Measurements from ENCODE around the gene ZNF221.

ZNF221 gene

GRCh38 chr19:43928820-43929219 is 22.2 kb upstream of the ZNF221 start:
- peaks cover 0 to 13% (median 8%) of the 10 kb centered on the region in 4 donors for H3K4me1 ChIP-seq
- H3K27ac ChIP-seq, result no peak overlapping the region
- TF ChIP-seq CTCF (IDR thresholded peaks at IDR 0.05), result no peak
- H3K36me3 ChIP-seq, result peaks cover 92 to 95% (median 94%) of the 10 kb centered on the region in 3 donors
- H3K27me3 ChIP-seq, result no peaks in the 10 kb centered on the region
- H3K9me3 ChIP-seq, result peaks cover 0 to 11% (median 0%) of the 10 kb centered on the region in 3 donors
- H3K4me3 ChIP-seq, result no peak overlapping the region
- intact Hi-C loops (cut with DNase I; ENCODE audit: low total_unique reads), result no loop called here
- DNase-seq, result no peak

- H3K4me1 ChIP-seq, result peaks cover 0 to 27% (median 15%) of the 10 kb centered on the region in 4 donors
- H3K9me3 ChIP-seq, result no peaks in the 10 kb centered on the region
- TF ChIP-seq CTCF (IDR thresholded peaks at IDR 0.05), result no peak
- no peaks in the 10 kb centered on the region for H3K27me3 ChIP-seq
- DNase-seq, result no peak
- peak overlapping the region; percentile 62 to 67 for H3K4me3 ChIP-seq
- H3K27ac ChIP-seq, result peak overlapping the region; percentile 69 to 89
- H3K36me3 ChIP-seq, result peaks cover 37 to 40% (median 39%) of the 10 kb centered on the region in 3 donors
- intact Hi-C loops (cut with DNase I; ENCODE audit: low total_unique reads), result no loop called here
Measured at GRCh38 chr19:43934055-43934984, 16.7 kb upstream of the ZNF221 start.

GRCh38 chr19:43934985-43935708 is 15.9 kb upstream of the ZNF221 start, which contains the start of gene ZNF45:
ZNF45 (minus strand) TSS chr19:43935282; CDS start chr19:43922185, 13,097 bp downstream.
- Histone ChIP-seq H3K9me3 (peaks cover 0 to 7% (median 0%) of the 10 kb centered on the region in 3 donors), H3K4me3 (peak within 1 kb of the TSS; percentile 62 to 67), H3K27ac (peak within 1 kb of the TSS; percentile 69 to 89), H3K4me1 (peaks cover 0 to 27% (median 15%) of the 10 kb centered on the region in 4 donors), H3K36me3 (peaks cover 29 to 32% (median 30%) of the 10 kb centered on the region in 3 donors), H3K27me3 (no peaks in the 10 kb centered on the region)
- DNase-seq, result peak; percentile 85 to 93
- intact Hi-C loops (cut with DNase I; ENCODE audit: low total_unique reads), result no loop called here
- no peak for TF ChIP-seq CTCF (IDR thresholded peaks at IDR 0.05)

GRCh38 chr19:43936188-43936587 is 14.8 kb upstream of the ZNF221 start:
- peaks cover 0 to 8% (median 0%) of the 10 kb centered on the region in 3 donors for H3K9me3 ChIP-seq
- peaks cover 19 to 21% (median 20%) of the 10 kb centered on the region in 3 donors for H3K36me3 ChIP-seq
- DNase-seq, result no peak
- TF ChIP-seq CTCF (IDR thresholded peaks at IDR 0.05), result no peak
- H3K4me3 ChIP-seq, result no peak overlapping the region
- H3K27me3 ChIP-seq, result no peaks in the 10 kb centered on the region
- intact Hi-C loops (cut with DNase I; ENCODE audit: low total_unique reads), result no loop called here
- H3K4me1 ChIP-seq, result peaks cover 0 to 27% (median 15%) of the 10 kb centered on the region in 4 donors
- H3K27ac ChIP-seq, result no peak overlapping the region

- Histone ChIP-seq H3K27ac (no peak overlapping the region), H3K9me3 (peaks cover 0 to 8% (median 0%) of the 10 kb centered on the region in 3 donors), H3K4me1 (peaks cover 0 to 9% (median 0%) of the 10 kb centered on the region in 4 donors), H3K4me3 (no peak overlapping the region), H3K27me3 (no peaks in the 10 kb centered on the region), H3K36me3 (no peaks in the 10 kb centered on the region)
- no peak for DNase-seq
- no peak for TF ChIP-seq CTCF (IDR thresholded peaks at IDR 0.05)
- intact Hi-C loops (cut with DNase I; ENCODE audit: low total_unique reads), result no loop called here
Measured at GRCh38 chr19:43939557-43940260, 11.3 kb upstream of the ZNF221 start.

Data from tibial artery (tissue), 4 donors.